Measurements from ENCODE around the gene CAMTA1. TPM values are rescaled to one million over a fixed set of nuclear protein-coding genes. Genes with fewer than 3 reads are reported as not detected.

Gene CAMTA1
- total RNA-seq, 1 donor from 2014 or later, result 81.6 TPM

DNA sequence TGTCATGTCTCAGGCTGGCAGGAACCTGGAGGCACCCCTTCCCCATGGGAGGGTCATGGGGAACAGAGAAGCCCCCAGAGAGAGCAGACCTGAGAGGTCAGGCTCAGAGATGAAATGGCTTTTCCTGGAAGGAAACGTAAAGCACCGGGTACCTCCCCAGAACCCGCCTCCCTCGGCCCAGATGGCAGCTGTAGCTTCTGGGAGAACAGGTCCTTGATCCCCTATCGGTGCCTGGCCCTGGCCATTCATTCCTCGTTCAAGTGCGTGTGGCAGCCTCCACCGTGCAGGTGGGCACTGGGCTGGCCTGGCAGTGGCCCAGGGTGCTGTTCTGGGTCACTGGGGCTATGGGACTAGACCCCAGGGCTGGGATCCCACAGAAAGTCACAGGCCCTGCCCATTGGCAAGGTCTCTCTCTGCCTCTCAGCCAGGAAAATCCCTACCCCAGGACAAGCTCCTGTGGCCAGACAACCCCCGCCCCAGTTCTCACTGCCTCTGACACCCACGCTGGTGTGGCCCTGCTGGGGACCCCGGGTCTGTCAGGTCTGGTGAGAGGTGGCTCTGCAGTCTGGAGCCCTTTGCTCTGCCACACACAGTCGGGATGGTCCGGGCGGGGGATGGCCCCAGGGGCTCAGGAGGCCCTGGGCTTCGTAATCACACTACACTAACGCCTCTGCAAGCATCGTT, 802.7 kb downstream of the CAMTA1 start:
- Mint-ChIP-seq H3K36me3 (ENCODE audit: unreplicated experiment) (no peaks in the 10 kb centered on the region), H3K27me3 (ENCODE audit: unreplicated experiment) (no peaks in the 10 kb centered on the region), H3K27ac (ENCODE audit: unreplicated experiment) (no peak overlapping the region), H3K4me3 (ENCODE audit: unreplicated experiment) (no peak overlapping the region), H3K4me1 (ENCODE audit: unreplicated experiment) (no peaks in the 10 kb centered on the region), H3K9me3 (ENCODE audit: unreplicated experiment) (no peaks in the 10 kb centered on the region)
- DNase-seq (ENCODE audit: extremely low spot score, unreplicated experiment), result no peak
- no peak for TF ChIP-seq CTCF (IDR thresholded peaks at IDR 0.05)

DNA sequence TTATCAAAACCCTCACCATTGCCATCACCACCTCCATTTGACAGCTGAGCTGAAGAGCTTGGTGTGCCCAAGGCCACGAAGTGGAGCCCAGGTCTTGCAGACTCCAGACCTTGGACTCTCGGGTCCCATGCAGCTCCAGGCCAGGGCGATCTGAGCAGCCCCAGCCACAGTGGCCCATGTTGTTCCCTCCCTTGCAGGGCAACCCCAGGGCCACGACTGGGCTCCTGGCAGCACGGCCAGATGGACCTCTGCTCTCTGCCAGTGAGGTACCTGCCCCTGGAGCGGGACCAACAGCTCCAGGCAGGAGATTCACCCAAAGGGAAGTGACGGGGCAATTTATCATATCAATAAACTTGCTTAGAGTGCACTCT, 803.2 kb downstream of the CAMTA1 start:
- no peak overlapping the region for H3K4me3 Mint-ChIP-seq (ENCODE audit: unreplicated experiment)
- TF ChIP-seq CTCF (IDR thresholded peaks at IDR 0.05), result no peak
- no peak for DNase-seq (ENCODE audit: extremely low spot score, unreplicated experiment)
- H3K27me3 Mint-ChIP-seq (ENCODE audit: unreplicated experiment), result no peaks in the 10 kb centered on the region
- H3K36me3 Mint-ChIP-seq (ENCODE audit: unreplicated experiment), result no peaks in the 10 kb centered on the region
- H3K4me1 Mint-ChIP-seq (ENCODE audit: unreplicated experiment), result no peaks in the 10 kb centered on the region
- H3K27ac Mint-ChIP-seq (ENCODE audit: unreplicated experiment), result no peak overlapping the region
- H3K9me3 Mint-ChIP-seq (ENCODE audit: unreplicated experiment), result no peaks in the 10 kb centered on the region

DNA sequence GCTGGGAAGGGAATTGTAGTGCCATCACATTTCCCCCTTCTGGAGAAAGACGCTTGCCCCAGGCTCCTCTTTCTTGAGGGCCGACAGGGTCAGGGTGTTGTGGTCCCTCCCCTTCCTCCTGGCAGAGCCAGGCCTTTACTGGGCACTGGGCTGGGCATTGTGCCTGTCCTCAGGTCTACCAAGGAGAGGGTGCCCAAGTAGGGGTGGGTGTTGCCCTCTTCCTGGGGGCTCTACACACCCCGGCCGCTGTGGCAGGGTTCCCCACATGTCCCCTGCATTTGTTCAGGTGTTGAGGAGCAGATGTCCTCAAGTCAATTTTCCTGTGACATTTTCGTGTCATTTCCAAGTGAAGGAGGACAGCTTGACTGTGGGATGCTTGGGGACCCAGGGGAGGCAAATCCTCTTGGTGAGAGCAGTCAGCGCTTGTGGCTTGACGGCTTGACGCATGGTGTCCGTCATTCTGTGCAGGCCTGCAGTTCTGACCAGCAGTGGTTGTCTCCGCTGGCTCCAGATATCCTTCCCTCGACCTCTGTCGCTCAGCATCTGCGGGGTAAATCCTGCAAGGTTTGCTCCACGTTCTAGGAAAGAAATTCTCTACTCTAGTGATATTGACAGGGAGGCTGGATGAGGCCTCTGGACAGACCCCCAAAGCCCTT, 804.0 kb downstream of the CAMTA1 start:
- TF ChIP-seq CTCF (IDR thresholded peaks at IDR 0.05), result no peak
- Mint-ChIP-seq H3K4me1 (ENCODE audit: unreplicated experiment) (no peaks in the 10 kb centered on the region), H3K36me3 (ENCODE audit: unreplicated experiment) (no peaks in the 10 kb centered on the region), H3K27ac (ENCODE audit: unreplicated experiment) (no peak overlapping the region), H3K27me3 (ENCODE audit: unreplicated experiment) (peaks cover 3% of the 10 kb centered on the region), H3K9me3 (ENCODE audit: unreplicated experiment) (no peaks in the 10 kb centered on the region), H3K4me3 (ENCODE audit: unreplicated experiment) (no peak overlapping the region)
- no peak for DNase-seq (ENCODE audit: extremely low spot score, unreplicated experiment)

- DNase-seq (ENCODE audit: extremely low spot score, unreplicated experiment), result no peak
- TF ChIP-seq CTCF (IDR thresholded peaks at IDR 0.05), result no peak
- Mint-ChIP-seq H3K36me3 (ENCODE audit: unreplicated experiment) (no peaks in the 10 kb centered on the region), H3K9me3 (ENCODE audit: unreplicated experiment) (no peaks in the 10 kb centered on the region), H3K4me3 (ENCODE audit: unreplicated experiment) (no peak overlapping the region), H3K27ac (ENCODE audit: unreplicated experiment) (no peak overlapping the region), H3K4me1 (ENCODE audit: unreplicated experiment) (no peaks in the 10 kb centered on the region), H3K27me3 (ENCODE audit: unreplicated experiment) (peaks cover 9% of the 10 kb centered on the region)
Measured at GRCh38 chr1:7589774-7590425, 804.6 kb downstream of the CAMTA1 start.

- no peaks in the 10 kb centered on the region for H3K4me1 Mint-ChIP-seq (ENCODE audit: unreplicated experiment)
- H3K36me3 Mint-ChIP-seq (ENCODE audit: unreplicated experiment), result no peaks in the 10 kb centered on the region
- H3K9me3 Mint-ChIP-seq (ENCODE audit: unreplicated experiment), result no peaks in the 10 kb centered on the region
- H3K27me3 Mint-ChIP-seq (ENCODE audit: unreplicated experiment), result peaks cover 9% of the 10 kb centered on the region
- TF ChIP-seq CTCF (IDR thresholded peaks at IDR 0.05), result no peak
- DNase-seq (ENCODE audit: extremely low spot score, unreplicated experiment), result no peak
- H3K27ac Mint-ChIP-seq (ENCODE audit: unreplicated experiment), result no peak overlapping the region
- H3K4me3 Mint-ChIP-seq (ENCODE audit: unreplicated experiment), result no peak overlapping the region
Measured at GRCh38 chr1:7590426-7590790, 805.2 kb downstream of the CAMTA1 start.
